ENCODE results near the gene SPTB.

- TF ChIP-seq CTCF (IDR thresholded peaks at IDR 0.05; ENCODE audit: low read depth, low read length, poor library complexity, severe bottlenecking) (no peak), EZH2phosphoT487 (IDR thresholded peaks at IDR 0.05; ENCODE audit: borderline replicate concordance, low read length) (no peak)
Measured at GRCh38 chr14:64723691-64724577, 155.8 kb downstream of the SPTB start.

All from DOHH2 (cell line).